Activated T-helper 1 cell treated with anti-CD3 and anti-CD28 coated beads, Interleukin-2, amount 50 U/mL, for 16 hours (primary cell): ENCODE measurements around the gene ATP6V1E1.

ENCODE experiments used
- DNase-seq, 2 donors: peaks; one replicate each; pipeline ENCODE4 v3.0.0-alpha.2; 2020; ENCODE audit warnings: low read depth in 1 of 2, low spot score in 1 of 2

ATP6V1E1 gene

DNA sequence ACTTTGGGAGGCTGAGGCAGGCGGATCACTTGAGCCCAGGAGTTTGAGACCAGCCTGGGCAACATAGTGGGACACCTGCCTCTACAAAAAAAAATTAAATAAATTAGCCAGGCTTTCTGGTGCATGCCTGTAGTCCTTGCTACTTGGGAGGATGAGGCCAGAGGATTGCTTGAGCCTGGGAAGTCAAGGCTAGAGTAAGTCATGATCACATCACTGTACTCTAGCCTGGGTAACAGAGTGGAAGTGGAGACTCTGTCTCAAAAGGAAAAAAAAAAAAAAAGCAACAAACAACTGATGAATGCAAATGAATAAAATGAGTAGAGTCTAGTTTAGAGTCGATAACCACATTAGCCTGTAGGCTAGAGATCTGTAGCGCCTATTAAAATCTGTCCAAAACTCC is 6.1 kb upstream of the ATP6V1E1 start:
- DNase-seq, result no peak

GRCh38 chr22:17633998-17634323 is 5.4 kb upstream of the ATP6V1E1 start:
- no peak for DNase-seq

GRCh38 chr22:17633217-17633997 is 4.9 kb upstream of the ATP6V1E1 start:
- no peak for DNase-seq

DNA sequence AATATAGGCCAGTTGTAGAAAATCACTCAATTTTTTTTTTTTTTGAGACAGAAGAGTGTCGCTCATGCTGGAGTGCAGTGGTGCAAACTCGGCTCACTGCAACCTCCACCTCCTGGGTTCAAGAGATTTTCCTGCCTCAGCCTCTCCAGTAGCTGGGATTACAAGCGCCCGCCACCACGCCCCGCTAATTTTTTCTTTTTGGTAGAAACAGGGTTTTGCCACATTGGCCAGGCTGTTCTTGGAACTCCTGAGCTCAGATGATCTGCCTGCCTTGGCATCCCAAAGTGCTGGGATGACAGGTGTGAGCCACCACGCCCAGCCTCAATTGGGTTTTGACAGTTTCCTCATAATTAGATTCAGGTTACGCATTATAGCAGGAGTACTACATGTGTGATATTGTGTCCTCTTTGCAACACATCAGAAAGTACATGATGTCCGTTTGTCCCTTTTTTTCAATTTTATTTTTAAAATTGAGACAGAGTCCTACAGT is 2.6 kb upstream of the ATP6V1E1 start:
- DNase-seq, result no peak

GRCh38 chr22:17629641-17630040 is 1.1 kb upstream of the ATP6V1E1 start:
- no peak for DNase-seq

- DNase-seq, result no peak
These were observed 582 bp upstream of the ATP6V1E1 start for GRCh38 chr22:17629173-17629489.

DNA sequence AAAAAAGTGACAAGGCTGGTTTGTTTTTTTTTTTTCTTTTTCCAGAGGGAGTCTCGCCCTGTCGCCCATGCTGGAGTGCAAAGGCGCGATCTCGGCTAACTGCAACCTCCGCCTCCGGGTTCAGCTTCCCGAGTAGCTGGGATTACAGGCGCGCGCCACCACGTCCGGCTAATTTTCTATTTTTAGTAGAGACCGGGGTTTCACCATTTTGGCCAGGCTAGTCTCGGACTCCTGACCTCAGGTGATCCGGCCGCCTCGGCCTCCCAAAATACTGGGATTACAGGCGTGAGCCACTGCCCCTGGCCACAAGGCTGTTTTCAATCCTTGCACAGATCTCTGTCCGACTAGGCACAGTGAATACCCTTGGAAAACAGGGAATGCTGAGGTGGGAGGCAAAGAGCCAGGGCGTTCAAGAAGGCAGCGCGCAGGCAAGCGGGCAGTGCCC is 566 bp downstream of the ATP6V1E1 start:
- DNase-seq, result no peak

GRCh38 chr22:17613280-17613679 is 15.3 kb downstream of the ATP6V1E1 start:
- no peak for DNase-seq

GRCh38 chr22:17612057-17612456 is 16.5 kb downstream of the ATP6V1E1 start:
- no peak for DNase-seq

DNA sequence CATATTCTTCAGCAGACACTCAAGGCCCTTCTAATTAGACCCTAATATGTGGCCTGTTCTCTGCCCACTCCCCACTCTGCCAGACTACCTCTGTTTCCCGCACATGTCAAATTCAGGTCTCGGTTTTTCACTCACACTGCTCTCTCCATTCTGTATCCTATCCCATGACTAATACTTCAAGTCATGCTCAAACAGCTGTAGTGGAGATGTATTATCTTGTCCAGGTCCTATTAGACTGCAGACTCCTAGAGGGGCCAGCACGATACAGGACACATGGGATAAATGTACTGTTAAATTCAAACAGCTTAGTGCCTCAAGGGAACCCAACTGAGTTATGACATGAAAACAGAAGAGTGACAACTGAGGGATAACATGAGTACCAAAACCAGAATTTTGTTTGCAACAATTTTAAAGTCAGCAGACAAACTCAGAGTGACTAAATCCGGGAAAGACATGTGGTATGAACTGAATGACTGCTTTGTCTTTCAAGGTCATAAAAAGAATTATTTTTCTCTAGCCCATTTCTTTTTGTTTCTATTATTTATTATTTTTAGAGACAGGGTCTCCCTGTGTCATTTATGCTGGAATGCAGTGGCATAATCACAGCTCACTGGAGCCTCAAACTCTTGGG is 20.5 kb downstream of the ATP6V1E1 start:
- no peak for DNase-seq

- DNase-seq, result no peak
These were observed 22.1 kb downstream of the ATP6V1E1 start for GRCh38 chr22:17606496-17606895.

DNA sequence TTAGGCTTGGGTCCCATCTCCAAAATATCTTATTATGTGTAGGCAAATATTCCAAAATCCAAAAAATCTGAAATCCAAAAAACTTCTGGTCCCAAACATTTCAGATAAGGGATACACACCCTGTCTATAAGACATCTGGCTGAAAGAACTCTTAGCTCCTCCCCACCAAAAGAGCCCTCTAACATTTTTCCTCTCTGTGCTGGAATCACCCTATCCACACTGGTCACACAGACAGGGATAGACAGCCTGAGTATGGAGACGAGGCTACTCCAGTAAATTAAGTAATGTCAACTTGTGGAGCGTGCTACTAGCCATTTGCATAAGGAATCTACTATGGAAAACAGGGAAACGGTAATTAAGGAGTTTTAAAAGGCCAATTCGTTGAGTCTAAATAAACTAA is 24.9 kb downstream of the ATP6V1E1 start:
- DNase-seq, result no peak

GRCh38 chr22:17601031-17601430 is 27.5 kb downstream of the ATP6V1E1 start:
- no peak for DNase-seq

- no peak for DNase-seq
These were observed 30.2 kb downstream of the ATP6V1E1 start for GRCh38 chr22:17598318-17598717.

DNA sequence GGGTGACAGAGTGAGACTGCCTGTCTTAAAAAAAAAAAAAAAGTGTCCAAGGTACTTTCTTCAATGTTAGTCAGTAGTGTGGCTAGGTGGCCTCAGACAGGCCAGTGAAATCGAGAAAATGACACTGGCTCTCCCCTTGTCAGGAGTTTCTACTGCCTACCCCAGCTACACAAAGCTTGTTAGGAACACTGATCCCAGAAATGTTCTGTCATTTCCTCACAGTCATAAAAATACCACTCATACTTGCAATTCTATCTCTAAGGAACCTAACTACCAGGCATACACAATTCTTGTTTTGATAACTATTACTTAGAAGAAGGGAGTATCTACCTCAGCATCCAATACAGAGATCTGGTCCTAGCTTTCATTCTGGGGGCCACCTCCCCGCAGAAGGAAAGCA is 31.3 kb downstream of the ATP6V1E1 start:
- DNase-seq, result no peak

- DNase-seq, result no peak
These were observed 32.3 kb downstream of the ATP6V1E1 start for GRCh38 chr22:17596226-17596625.

- DNase-seq, result no peak
These were observed 36.3 kb downstream of the ATP6V1E1 start for GRCh38 chr22:17592201-17592600.

GRCh38 chr22:17590586-17590985 is 38.0 kb downstream of the ATP6V1E1 start:
- DNase-seq, result no peak

DNA sequence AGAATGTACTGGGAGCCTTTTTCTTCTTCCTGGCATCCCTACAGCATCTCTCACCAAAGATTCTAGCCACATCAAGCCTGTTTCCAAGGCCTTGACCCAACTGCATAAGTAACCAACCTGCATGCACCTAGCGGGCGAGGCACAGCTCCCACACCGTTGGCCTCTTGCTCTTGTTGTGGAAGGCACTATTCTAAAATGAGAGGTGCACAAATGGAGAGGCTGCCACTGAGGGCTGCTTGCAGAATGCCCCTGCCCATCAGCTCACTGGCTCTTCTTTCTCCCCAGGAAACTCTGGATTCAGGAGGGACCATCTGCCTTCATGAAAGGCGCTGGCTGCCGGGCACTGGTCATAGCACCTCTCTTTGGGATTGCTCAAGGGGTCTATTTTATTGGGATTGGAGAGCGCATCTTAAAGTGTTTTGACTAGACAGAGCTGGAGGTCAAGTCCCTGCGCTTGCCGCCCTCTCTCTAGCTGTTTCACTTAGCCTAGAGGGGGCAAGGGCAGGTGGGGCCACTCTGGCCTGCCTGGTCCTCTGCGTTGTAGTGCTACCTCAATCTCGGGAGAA is 38.7 kb downstream of the ATP6V1E1 start:
- no peak for DNase-seq

GRCh38 chr22:17588606-17589005 is 39.9 kb downstream of the ATP6V1E1 start:
- no peak for DNase-seq

GRCh38 chr22:17587629-17588028 is 40.9 kb downstream of the ATP6V1E1 start:
- no peak for DNase-seq

- no peak for DNase-seq
These were observed 41.6 kb downstream of the ATP6V1E1 start for GRCh38 chr22:17586831-17587440.
